ENCODE data around the gene GUCY1A2. TPM values are rescaled to one million over a fixed set of nuclear protein-coding genes. Genes with fewer than 3 reads are reported as not detected.

The GUCY1A2 gene
- total RNA-seq, 6 donors from 2014 or later, result 4.2 to 22.9 (median 9.2) TPM

GRCh38 chr11:106723071-106723470 lies 295.2 kb downstream of the GUCY1A2 start:
- no peak for DNase-seq
- Histone ChIP-seq H3K27me3 (no peaks in the 10 kb centered on the region), H3K27ac (no peak overlapping the region), H3K4me1 (peaks cover 0 to 8% (median 1%) of the 10 kb centered on the region in 4 donors), H3K9me3 (no peaks in the 10 kb centered on the region), H3K36me3 (no peaks in the 10 kb centered on the region), H3K4me3 (no peak overlapping the region)
- ATAC-seq (ENCODE audit: low FRiP score in 2 of 2), result no peak
- WGBS, 2 donors, result 66 to 70% methylated on average over 3 of the region's 3 CpGs
- TF ChIP-seq POLR2A (IDR thresholded peaks at IDR 0.05) (no peak), EP300 (IDR thresholded peaks at IDR 0.05) (no peak), CTCF (IDR thresholded peaks at IDR 0.05) (no peak), POLR2AphosphoS5 (IDR thresholded peaks at IDR 0.05) (no peak)

GRCh38 chr11:106717222-106717621 lies 301.1 kb downstream of the GUCY1A2 start:
- 57 to 68% methylated on average over 2 of the region's 2 CpGs for WGBS, 2 donors
- ATAC-seq (ENCODE audit: low FRiP score in 2 of 2) (no peak), DNase-seq (no peak)
- no peak for TF ChIP-seq POLR2AphosphoS5 (IDR thresholded peaks at IDR 0.05)
- Histone ChIP-seq H3K4me1 (no peaks in the 10 kb centered on the region), H3K9me3 (no peaks in the 10 kb centered on the region), H3K27ac (no peak overlapping the region), H3K27me3 (no peaks in the 10 kb centered on the region), H3K4me3 (no peak overlapping the region), H3K36me3 (no peaks in the 10 kb centered on the region)

GRCh38 chr11:106714199-106714598 lies 304.1 kb downstream of the GUCY1A2 start:
- H3K4me1 ChIP-seq, result no peaks in the 10 kb centered on the region
- H3K4me3 ChIP-seq, result no peak overlapping the region
- H3K27me3 ChIP-seq, result no peaks in the 10 kb centered on the region
- TF ChIP-seq POLR2A (IDR thresholded peaks at IDR 0.05) (no peak), POLR2AphosphoS5 (IDR thresholded peaks at IDR 0.05) (no peak), CTCF (IDR thresholded peaks at IDR 0.05) (no peak), EP300 (IDR thresholded peaks at IDR 0.05) (no peak)
- ATAC-seq (ENCODE audit: low FRiP score in 2 of 2) (no peak), DNase-seq (no peak)
- no peaks in the 10 kb centered on the region for H3K36me3 ChIP-seq
- 69 to 89% methylated on average over 1 of the region's 1 CpG for WGBS, 2 donors
- H3K27ac ChIP-seq, result no peak overlapping the region
- no peaks in the 10 kb centered on the region for H3K9me3 ChIP-seq

- no peak for TF ChIP-seq POLR2AphosphoS5 (IDR thresholded peaks at IDR 0.05)
- TF ChIP-seq EP300 (IDR thresholded peaks at IDR 0.05), result no peak
- no peak for TF ChIP-seq POLR2A (IDR thresholded peaks at IDR 0.05)
- no peak for TF ChIP-seq CTCF (IDR thresholded peaks at IDR 0.05)
- WGBS, 2 donors, result 71 to 82% methylated on average over 7 of the region's 7 CpGs
- ATAC-seq (ENCODE audit: low FRiP score in 2 of 2), result no peak
These were observed 309.9 kb downstream of the GUCY1A2 start for GRCh38 chr11:106708348-106708747.

GRCh38 chr11:106706355-106706754 lies 311.9 kb downstream of the GUCY1A2 start:
- no peaks in the 10 kb centered on the region for H3K27me3 ChIP-seq
- H3K36me3 ChIP-seq, result no peaks in the 10 kb centered on the region
- DNase-seq (no peak), ATAC-seq (ENCODE audit: low FRiP score in 2 of 2) (no peak)
- no peaks in the 10 kb centered on the region for H3K9me3 ChIP-seq
- H3K27ac ChIP-seq, result no peak overlapping the region
- no peaks in the 10 kb centered on the region for H3K4me1 ChIP-seq
- TF ChIP-seq CTCF (IDR thresholded peaks at IDR 0.05) (no peak), EP300 (IDR thresholded peaks at IDR 0.05) (no peak), POLR2A (IDR thresholded peaks at IDR 0.05) (no peak), POLR2AphosphoS5 (IDR thresholded peaks at IDR 0.05) (no peak)
- H3K4me3 ChIP-seq, result no peak overlapping the region

More at GRCh38 chr11:106708348-106708747, 309.9 kb downstream of the GUCY1A2 start:
- Histone ChIP-seq H3K4me1 (no peaks in the 10 kb centered on the region), H3K4me3 (no peak overlapping the region), H3K27me3 (no peaks in the 10 kb centered on the region), H3K27ac (no peak overlapping the region), H3K9me3 (no peaks in the 10 kb centered on the region), H3K36me3 (no peaks in the 10 kb centered on the region)
- DNase-seq, result no peak

Measured in upper lobe of left lung (tissue), 6 donors.